Islet precursor cell (in vitro differentiated cells): ENCODE results near the gene THOC5.

Source experiments
- DNase-seq: peaks from one replicate; pipeline ENCODE4 v3.0.0-alpha.2; 2018

The THOC5 gene

GRCh38 chr22:29470159-29470855, 83.2 kb downstream of the THOC5 start:
- DNase-seq = peak; percentile 92

- peak; percentile 74 for DNase-seq
These were observed 83.8 kb downstream of the THOC5 start for GRCh38 chr22:29469755-29470154.

- DNase-seq = no peak
These were observed 89.0 kb downstream of the THOC5 start for GRCh38 chr22:29464581-29464980.

- DNase-seq = no peak
These were observed 89.9 kb downstream of the THOC5 start for GRCh38 chr22:29463629-29464028.

GRCh38 chr22:29461263-29461662, 92.3 kb downstream of the THOC5 start:
- DNase-seq = no peak

GRCh38 chr22:29459773-29460172, 93.8 kb downstream of the THOC5 start:
- DNase-seq = no peak

- no peak for DNase-seq
These were observed 95.0 kb downstream of the THOC5 start for GRCh38 chr22:29458551-29458950.

GRCh38 chr22:29457730-29458129, 95.8 kb downstream of the THOC5 start:
- DNase-seq = peak; percentile 75

- peak; percentile 69 for DNase-seq
These were observed 97.3 kb downstream of the THOC5 start for GRCh38 chr22:29456211-29456671.
